NOMO-1 treated with dmso at 0.1 percent for 144 hours (cell line): Measurements from ENCODE around the gene NCF2.
"Not testable (repeated sequence)": the region's sequence is repeated elsewhere in the genome, so short reads cannot be mapped to it uniquely, and the experiment has no call there.

Experiments used
- DNase-seq: peaks from one replicate; lab custom pipeline; 2025; ENCODE audit not compliant: unreplicated experiment; lab: John Stamatoyannopoulos, UW

Gene NCF2

GRCh38 chr1:183612975-183613374 lies 22.7 kb upstream of the NCF2 start:
- not testable (repeated sequence) for DNase-seq

DNA sequence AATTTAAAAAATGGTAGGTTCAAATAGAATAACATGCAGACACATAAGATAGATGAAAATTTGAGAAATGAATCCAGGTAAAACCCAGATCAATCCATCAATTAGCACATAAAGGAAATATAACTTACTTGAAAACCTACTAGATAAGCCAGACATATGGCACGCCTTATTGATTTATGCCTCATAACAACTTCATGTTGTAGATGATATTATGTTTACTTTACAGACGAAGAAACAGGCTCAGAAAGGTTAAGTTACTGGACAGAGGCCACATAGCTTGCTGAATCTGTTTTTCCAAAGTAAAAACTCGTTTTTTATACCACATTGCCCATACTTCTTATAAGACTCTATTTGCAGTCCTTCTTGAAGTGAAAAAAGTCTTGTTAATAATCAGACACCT lies 22.1 kb upstream of the NCF2 start:
- no peak for DNase-seq

GRCh38 chr1:183611021-183611420 lies 20.8 kb upstream of the NCF2 start:
- DNase-seq, result no peak

DNA sequence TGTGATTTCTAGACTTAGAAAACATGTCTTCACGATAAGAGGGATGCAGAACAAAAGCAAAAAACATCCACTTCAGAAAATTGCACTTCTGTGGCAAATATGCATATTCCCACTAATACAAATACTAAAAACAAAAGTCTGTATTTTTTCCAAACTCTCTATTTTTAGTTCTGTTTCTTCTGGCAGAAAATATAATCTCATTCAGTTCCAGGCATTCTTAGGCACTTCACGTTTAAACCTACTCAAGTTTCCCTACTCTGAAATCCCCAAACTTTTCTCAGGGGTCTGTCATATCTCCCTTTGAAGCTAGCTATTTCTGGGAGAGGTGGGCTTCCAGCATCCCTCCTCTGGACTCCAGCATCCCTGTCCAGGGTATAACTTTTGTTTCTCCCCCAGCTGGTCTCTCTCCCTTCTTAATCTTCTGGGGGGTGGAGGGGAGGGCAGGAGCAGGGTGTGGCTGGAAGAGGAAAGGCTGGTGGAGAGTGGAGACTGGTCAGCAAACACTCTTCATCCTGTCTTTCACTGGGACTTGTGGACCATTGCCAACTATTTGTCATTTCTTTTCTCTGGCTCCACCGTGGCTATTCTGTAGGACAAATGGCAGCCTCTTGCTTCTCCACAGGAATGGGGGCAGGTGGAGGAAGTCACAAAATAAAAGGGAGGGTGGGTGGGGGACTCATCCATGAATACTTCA lies 19.6 kb upstream of the NCF2 start:
- DNase-seq, result no peak

DNA sequence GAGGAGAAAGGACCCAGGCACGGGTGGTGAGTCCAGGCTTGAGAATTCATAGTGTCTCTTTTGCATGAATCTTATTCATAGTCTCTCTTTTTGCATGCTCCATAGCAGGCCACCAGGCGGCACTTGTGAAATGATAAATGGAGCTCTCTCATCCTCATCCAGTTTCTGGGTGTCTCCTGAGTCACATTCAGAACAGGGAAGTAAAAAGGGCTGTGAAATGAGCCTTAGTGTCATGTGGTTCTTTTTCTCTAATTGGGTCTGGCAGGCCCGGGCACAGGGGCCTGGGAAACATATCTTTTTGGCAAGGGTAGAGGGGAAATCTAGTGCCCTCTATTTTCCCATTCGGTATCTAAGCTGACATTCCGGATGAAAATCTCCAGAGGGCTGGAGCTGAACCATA lies 19.1 kb upstream of the NCF2 start:
- DNase-seq, result peak; percentile 76

GRCh38 chr1:183607322-183607980 lies 17.2 kb upstream of the NCF2 start:
- no peak for DNase-seq

- no peak for DNase-seq
Measured at GRCh38 chr1:183605904-183606303, 15.6 kb upstream of the NCF2 start.

DNA sequence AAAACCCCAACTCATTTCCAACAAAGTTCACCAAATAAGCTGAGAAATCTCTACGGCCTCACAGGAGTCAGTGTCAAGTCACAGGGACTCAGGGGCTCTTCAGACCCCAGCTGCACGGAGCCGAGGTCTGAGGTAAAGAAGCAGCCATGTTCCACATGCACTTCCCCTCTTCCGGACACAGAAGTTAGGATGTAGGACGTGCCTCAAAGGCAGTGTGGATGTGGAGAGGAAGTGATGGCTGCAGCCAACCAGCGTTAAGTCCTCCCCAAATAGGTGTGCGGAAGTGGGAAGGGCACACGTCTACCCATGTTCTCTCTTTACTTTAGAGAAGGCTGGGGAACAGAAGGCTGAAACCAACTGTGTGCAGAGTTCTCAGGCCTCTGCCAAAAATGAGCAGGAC lies 14.6 kb upstream of the NCF2 start:
- DNase-seq, result peak; percentile 86

- peak; percentile 78 for DNase-seq
Measured at GRCh38 chr1:183604038-183604808, 14.0 kb upstream of the NCF2 start.

- DNase-seq, result no peak
Measured at GRCh38 chr1:183602510-183602909, 12.3 kb upstream of the NCF2 start.

- DNase-seq, result no peak
Measured at GRCh38 chr1:183600634-183601033, 10.4 kb upstream of the NCF2 start.

DNA sequence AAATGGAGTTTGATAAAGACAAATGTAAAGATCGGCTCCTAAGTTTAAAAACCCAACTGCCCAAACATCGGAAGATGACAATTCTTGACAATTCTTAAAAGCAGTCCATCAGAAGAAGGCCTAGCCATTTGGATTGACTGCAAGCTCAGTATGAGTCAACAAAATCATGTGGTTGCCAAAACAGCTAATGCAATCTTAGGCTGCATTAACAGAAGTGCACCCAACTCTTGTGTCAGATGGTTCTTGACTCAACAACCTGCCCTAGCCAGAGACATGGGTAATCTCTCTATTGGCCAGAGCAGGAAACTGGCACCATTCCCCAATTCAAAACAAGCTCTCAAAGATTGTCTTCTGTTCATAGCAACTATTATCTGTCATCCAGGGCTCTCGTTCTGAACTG lies 9.9 kb upstream of the NCF2 start:
- DNase-seq, result peak; percentile 16

- no peak for DNase-seq
Measured at GRCh38 chr1:183598386-183598785, 8.1 kb upstream of the NCF2 start.

GRCh38 chr1:183597656-183598347 lies 7.5 kb upstream of the NCF2 start:
- DNase-seq, result no peak

GRCh38 chr1:183596500-183596899 lies 6.2 kb upstream of the NCF2 start:
- DNase-seq, result no peak

- no peak for DNase-seq
Measured at GRCh38 chr1:183595537-183595936, 5.3 kb upstream of the NCF2 start.

DNA sequence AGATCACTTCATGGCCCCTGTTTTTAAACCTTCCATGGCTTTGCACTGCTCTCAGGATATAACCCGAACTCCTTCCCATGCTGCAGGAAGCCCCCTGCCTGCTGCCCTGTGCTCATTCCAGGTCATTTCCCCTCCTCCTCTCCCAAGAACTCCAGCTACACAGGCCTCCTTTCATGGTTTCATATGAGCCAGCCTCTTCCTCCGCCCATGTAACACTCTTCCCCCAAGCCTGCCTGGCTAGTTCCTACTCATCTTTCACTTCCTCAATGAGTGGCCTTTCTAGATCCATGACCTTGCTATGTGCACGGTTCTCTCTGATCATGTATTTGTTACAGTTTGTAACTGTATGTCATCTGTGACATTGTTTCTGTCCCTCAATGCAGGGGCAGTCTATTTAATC lies 3.1 kb upstream of the NCF2 start:
- peak; percentile 88 for DNase-seq

- no peak for DNase-seq
Measured at GRCh38 chr1:183592733-183593132, 2.5 kb upstream of the NCF2 start.

DNA sequence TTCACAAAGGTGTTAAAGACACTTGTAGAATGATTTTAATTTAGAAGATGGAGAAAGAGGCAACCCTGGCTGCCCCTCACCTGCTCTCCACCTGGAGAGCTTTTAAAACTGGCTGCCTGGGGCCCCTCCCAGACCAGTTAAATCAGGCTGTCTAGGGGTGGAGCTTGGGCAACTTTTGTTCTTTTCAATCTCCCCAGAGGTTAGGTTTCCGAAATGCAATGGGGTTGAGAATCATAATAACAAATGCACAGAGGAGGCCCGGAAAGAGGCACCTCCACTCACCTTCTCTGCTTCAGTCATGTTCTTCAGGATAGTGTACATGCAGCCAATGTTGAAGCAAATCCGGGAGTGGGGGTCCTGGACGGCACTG lies 400 bp downstream of the NCF2 start:
- no peak for DNase-seq

- DNase-seq, result no peak
Measured at GRCh38 chr1:183589384-183589783, 875 bp downstream of the NCF2 start.

DNA sequence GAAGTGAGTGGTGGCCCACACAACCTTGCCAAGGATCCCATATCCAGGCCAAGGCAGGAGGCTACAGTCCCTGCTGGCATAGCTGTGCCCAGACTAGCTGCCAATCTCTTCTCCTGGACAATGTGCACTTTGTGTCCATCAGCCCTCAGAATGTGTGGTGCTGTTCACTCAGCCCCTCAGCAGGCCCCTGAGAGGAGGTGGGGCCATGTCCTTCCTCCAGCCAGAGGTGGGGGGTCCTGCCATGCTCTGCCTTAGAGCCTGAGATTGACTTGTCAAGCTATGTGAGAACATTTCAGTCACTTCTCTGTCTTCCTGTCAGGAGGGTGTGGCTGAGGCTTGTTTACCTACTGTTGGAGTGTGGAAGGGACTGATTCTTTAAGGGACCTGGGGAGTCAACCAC lies 1.4 kb downstream of the NCF2 start:
- DNase-seq, result no peak

- no peak for DNase-seq
Measured at GRCh38 chr1:183586926-183587325, 3.3 kb downstream of the NCF2 start.
